Activated CD4-positive, CD25-positive, alpha-beta regulatory T cell treated with anti-CD3 and anti-CD28 coated beads, Interleukin-2, amount 50 U/mL, for 16 hours (primary cell): ENCODE measurements around the gene ZNF281.
"Not testable (repeated sequence)": the region's sequence is repeated elsewhere in the genome, so short reads cannot be mapped to it uniquely, and the experiment has no call there.

Source experiments
- DNase-seq: peaks from one replicate; pipeline ENCODE4 v3.0.0-alpha.2; 2020; ENCODE audit warnings: low read depth, low spot score

Gene ZNF281, protein sequence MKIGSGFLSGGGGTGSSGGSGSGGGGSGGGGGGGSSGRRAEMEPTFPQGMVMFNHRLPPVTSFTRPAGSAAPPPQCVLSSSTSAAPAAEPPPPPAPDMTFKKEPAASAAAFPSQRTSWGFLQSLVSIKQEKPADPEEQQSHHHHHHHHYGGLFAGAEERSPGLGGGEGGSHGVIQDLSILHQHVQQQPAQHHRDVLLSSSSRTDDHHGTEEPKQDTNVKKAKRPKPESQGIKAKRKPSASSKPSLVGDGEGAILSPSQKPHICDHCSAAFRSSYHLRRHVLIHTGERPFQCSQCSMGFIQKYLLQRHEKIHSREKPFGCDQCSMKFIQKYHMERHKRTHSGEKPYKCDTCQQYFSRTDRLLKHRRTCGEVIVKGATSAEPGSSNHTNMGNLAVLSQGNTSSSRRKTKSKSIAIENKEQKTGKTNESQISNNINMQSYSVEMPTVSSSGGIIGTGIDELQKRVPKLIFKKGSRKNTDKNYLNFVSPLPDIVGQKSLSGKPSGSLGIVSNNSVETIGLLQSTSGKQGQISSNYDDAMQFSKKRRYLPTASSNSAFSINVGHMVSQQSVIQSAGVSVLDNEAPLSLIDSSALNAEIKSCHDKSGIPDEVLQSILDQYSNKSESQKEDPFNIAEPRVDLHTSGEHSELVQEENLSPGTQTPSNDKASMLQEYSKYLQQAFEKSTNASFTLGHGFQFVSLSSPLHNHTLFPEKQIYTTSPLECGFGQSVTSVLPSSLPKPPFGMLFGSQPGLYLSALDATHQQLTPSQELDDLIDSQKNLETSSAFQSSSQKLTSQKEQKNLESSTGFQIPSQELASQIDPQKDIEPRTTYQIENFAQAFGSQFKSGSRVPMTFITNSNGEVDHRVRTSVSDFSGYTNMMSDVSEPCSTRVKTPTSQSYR

DNA sequence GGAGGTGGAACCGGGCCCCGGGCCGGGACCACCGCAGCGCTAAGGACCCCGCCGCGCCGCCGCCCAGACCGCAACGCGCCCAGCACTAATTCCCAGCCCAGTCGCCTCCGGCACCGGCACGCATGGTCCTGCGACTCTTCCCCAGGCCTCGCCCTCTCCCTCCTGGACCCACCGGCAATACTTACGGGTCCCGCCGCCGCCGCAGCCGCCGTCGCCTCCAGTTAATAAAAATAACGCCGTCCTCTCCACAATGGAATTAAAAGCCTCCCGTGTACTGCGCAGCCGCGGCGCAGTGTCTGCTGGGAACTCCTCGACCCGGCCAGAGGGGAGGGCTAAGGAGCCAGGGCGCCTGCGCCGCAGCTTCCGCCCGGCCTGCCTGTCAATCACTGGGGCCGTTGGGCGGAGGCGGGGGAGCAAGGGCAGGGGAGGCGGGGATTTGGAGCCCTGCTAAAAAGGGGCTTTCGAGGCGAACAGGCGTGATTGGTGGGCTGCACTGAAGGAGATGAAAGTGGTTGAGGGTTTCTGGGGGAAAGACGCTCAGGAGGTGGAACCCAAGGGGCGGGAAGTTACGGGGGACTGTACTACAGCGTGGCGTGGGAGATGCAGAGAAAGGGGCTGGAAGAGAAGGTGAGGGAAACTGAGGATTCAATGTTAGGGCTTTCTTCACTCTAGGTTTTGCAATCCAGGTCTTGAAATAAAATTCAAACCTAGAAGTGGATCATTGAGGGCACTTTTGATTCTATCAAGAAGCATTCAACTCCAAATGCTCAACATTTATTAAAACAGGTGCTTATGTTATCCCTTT lies at the start of gene ZNF281:
TSS of gene ZNF281 (minus strand) at position 276 of the 805 bp plus-strand sequence. CDS start 331 bp downstream, outside the sequence.
- DNase-seq, result peak; percentile 92

DNA sequence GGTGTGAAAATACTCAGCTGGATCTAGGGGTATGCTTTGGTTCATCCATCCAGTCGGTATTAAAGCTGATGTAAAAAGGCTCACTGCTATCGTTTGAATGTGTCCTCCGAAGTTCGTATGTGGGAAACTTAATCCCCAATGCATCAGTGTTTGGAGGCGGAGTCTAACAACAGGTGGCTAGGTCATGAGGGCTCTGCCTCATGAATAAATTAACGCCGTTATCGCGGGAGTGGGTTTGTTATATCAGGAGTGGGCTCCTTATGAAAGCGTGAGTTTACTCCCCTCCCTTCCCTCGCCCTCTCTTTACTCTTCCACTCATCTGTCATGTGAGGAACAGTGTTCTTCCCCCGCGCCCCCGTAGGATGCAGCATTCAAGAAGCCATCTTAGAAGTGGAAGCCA lies 48.9 kb upstream of the ZNF281 start:
- DNase-seq, result no peak

DNA sequence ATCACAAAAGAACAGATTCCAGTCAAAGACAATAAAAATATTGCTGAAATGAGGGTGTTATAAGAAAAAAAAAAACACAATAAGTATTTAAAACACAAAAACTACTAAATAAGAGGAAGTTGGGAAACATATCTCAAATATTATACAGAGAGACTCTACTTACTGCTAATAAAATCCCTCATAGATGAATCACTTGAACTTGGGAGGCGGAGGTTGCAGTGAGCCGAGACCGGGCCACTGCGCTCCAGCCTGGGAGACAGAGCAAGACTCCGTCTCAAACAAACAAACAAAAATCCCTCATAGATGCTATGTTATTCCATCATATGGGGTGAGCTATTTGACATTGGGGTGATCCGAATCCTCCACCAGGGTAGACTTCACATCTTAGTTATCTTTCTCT lies 48.0 kb upstream of the ZNF281 start:
- no peak for DNase-seq

DNA sequence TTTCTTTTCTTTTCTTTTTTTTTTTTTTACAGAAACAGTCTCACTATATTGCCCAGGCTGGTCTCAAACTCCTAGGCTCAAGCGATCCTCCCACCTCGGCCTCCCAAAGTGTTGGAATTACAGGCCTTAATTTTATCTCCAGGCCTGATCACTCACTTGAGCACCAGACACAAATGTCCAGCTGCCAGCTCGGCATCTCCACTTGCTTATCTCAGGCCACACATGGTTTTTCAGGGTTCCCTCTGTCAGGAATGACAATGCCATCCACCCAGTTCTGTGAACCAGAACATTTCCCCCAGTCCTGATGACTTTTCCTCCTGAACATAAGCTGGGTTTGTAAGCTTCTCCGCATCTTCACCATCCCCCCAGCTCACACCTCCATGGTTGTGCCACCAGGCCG lies 44.6 kb upstream of the ZNF281 start:
- no peak for DNase-seq

DNA sequence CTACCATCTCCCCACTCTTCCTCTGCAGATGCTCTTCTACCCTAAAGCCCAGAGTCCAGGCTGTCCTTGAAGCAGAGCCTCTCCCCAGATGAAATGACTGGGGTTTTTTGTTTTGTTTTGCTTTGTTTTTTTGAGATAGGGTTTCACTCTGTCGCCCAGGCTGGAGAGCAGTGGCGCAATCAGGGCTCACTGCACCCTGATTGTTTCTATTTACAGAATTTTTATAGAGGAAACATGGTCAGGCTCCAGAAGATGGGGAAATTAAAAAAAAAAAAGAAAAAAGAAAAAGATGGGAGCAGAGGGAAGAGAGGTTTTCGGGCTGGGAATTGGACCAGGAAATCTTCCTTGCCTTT lies 43.7 kb upstream of the ZNF281 start:
- DNase-seq, result no peak

DNA sequence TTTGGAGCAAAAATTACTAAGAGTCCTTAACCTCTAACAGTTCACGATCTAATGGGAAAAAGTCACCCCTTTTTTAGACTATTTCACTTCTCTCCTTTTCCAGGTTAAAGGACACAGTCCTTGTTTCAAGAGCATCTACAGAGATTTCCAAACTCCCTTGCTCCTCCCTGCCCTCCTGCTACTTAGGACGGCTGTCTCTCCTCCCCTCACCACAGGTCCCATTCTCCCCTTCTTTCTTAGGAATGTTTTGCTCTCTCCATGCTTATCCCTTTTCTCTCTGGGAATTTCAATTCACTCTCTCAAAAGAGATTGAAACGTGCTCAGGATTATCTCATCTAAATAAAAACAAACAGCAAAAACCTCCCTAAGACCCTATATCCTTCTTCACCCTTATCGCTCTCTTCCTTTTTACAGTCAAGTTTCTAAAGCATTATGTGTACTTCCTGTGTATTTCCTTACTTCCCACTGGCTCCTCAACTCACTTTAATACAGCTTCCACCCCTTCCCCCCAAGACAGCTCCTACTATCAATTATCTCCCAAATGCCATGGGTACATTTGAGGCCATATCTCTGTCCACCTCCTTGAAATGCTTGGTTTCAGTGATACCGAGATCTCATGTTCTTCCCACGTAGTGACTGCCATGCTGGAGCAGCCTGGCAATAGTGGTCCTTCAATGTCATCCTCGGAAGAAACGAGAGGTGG lies 43.2 kb upstream of the ZNF281 start:
- DNase-seq, result no peak

DNA sequence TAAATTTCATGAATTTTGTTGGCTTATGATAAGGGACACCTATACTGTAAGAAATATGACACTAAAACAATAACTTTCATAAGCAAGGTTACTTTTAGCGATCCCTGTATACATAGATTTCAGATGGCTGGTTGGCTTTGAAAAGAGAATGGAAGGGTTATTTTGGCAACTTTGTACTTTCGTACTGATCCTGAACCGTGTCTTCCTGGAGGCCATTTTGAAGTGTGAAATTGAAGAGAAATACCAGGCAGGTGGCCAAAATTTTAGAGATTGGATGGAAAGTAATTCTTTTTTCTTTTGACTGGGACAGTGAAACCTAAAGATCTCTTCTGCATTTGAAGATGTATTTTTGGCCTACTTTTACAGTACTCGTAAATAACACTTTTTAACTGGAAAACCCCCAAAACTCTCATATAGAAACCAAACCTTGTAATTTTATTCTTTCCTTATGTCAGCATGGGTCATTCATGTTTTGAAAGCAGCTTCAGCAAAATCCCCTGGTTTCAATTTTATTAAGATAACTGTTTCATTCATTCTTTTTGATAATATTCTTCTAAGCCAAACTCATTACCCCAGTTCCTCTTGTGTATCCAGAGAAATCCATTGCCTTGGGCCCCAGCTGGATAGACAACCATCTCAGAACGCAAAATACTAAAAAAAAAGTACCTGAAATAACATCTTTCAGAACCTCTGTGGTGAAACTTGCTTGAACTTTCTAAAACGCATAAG lies 38.4 kb upstream of the ZNF281 start:
- DNase-seq, result no peak

DNA sequence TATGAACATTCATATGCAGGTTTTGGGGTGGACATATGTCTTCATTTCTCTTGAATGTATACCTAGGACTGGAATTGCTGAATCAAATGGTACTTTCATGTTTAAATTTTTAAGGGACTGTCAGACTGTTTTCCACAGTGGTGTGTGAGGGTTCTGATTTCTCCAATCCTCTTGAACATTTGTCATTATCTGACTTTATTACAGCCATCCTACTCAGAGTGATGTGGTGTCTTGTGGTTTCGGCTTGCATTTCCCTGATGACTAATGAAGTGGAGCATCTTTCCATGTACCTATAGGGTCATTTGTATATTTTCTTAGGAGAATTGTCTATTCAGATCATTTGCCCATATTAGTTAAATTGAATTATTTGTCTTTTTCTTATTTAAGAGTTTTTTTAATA lies 35.4 kb upstream of the ZNF281 start:
- DNase-seq, result no peak

DNA sequence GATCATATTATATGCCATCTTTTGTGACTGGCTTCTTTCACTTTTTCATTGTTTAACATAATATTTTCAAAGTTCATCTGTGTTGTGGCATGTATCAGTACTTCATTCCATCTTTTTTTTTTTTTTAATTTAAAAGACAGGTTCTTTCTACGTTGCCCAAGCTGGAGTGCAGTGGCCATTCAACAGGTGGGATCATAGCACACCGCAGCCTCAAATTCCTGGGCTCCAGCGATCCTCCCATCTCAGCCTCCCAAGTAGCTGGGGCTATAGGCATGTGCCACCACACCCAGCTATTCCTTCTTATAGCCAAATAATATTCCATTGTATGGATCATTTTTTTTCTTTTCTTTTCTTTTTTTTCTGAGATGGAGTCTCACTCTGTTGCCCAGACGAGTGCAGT lies 34.6 kb upstream of the ZNF281 start:
- DNase-seq, result no peak

DNA sequence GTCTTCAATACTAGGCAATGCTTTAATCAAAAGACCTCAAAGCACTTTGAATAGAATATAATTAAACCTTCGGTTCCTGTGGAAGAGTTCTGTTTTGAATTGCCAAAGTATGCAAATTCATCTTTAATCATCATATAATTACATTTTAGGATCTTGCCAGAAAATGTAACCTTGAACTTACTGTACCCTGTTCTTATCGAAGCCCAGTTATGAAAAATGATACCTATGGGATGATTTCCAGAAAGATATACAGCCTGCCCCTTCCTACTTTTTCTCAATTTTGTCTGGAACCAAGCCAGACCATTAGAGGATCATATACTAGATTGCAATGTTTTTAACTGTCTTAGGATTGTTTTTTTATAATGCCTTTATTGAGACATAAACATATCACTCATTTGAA lies 34.0 kb upstream of the ZNF281 start:
- no peak for DNase-seq

DNA sequence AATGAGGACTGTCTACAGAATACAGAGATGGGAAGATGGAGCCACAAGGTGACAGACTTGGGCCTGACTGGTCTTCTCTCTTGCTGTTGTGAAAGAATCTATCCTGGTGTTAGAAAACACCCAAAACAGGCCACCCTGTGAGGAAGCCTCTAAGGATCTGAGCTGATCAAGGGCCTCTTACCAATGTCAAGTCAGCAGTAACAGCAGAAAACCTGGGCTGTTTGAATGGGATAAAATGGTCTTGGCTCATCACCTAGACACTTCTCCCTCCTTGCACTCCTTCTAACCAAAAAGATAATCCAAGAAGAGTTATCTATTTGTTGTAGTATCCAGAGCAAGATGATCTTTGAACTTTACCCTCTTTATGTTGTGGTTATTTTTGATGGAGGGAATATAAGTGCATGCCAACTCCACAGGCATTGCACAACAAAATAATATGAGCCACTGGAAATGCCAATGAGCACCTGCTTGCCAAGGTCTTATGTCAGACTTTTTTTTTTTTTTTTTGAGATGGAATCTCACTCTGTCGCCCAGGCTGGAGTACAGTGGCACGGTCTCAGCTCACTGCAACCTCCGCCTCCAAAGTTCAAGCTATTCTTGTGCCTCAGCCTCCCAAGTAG lies 32.8 kb upstream of the ZNF281 start:
- DNase-seq, result no peak

DNA sequence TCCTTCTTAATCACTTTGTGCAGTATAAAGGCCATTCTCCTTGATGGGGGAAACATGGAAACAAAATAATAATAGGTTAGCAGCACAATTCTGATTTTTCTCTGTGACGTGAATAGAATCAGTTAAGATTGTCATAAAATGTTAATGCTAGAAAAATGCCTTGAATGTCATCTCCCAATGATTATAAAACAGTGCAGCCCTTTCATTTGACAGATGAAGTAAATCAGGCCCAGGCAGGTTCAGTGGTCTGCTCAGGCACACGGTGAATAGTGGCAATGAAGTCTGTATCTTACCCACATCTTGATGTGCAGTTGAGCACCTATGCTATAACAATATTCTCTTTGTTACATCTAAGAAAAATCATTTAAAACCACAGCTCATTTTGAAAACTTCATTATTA lies 32.2 kb upstream of the ZNF281 start:
- DNase-seq, result no peak

DNA sequence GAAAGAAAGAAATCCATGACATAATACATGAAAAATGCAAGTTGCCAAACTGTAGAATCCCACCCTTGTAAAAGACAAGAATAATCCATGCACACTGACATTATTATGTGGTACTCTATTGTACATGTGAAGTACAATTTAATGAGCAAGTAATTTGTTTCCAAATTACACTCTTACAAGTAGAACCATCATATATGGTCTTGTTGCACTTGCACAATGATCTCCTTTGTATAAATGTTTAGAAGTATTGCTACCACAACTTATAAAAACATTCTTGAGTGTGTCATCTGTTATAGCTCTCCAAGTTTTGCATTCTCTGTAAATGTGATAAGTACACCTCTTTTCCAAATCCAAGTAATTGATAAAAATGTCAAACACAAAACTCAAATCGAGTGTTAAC lies 29.1 kb upstream of the ZNF281 start:
- no peak for DNase-seq

DNA sequence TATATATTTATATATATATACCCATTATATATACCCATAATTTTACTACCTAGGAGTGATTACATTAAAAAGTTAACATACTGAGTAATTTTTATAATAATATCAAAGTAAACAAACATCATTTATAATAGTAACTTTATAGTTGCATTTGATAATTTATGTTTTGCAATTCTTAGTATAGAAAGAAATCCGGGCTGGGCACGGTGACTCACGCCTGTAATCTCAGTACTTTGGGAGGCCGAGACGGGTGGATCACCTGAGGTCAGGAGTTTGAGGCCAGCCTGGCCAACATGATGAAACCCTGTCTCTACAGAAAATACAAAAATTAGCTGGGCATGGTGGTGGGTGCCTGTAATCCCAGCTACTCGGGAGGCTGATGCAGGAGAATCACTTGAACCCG lies 28.6 kb upstream of the ZNF281 start:
- not testable (repeated sequence) for DNase-seq

DNA sequence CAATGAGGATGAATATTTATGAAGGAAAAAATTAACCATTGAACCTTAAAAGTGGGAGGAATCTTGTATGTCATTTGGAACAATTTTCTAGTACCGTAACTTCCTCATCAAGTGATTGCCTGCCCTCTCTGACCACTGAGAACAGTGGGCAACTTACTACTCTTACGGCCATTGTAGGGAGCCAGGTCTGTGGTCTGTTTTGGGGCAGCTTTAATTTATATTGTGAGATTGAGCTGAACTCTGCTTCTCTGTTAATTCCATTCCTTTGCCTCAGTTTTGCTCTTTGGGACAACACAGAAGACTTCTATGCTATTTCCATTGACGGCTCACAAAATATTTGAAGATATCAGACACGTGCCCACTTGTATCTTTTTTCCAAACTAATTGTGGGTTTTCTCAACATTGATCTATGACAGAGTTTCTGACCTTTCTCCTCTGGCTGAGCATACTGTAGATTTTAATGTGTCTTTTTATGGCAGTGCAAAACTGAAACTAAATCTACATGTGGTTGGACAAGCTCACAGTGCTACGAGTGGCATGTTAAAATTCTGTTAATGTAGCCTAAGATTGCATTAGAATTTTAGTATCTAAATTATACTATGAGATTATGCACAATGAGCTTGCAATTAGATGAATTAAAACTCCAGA lies 27.8 kb upstream of the ZNF281 start:
- DNase-seq, result no peak

DNA sequence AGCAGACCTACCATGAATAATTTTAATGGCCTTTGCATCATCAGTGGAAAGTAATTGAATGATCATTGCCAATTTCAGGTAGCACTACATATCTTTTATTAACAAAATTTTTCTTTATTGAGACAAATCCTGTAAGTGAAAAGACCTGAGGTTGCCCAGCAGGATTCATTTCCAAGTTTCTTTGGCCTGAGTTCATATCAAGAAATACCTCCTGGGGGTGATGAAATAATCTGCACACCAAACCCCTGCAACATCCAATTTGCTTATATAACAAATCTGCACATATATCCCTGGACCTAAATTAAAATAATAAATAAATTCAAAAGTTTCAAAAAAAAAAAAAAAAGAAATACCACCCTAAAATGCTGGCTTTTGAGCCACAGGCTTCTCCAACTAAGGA lies 27.3 kb upstream of the ZNF281 start:
- no peak for DNase-seq

DNA sequence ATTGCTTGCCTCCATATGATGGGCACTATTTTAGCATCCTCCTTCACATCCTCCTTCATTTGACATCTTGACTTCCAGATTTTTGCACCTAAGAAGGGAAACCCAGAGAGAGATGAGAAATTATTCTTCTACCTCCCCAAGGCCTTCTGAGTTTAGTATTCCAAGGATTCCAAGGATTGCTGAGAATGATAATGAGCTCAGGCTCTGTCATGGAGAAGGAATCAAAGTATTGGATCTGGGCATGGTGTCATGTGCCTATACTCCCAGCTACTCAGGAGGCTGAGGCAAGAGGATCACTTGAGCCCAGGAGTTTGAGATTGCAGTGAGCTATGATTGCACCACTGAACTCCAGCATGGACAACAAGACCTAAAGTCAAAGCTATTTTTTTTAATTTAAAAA lies 26.6 kb upstream of the ZNF281 start:
- DNase-seq, result no peak

DNA sequence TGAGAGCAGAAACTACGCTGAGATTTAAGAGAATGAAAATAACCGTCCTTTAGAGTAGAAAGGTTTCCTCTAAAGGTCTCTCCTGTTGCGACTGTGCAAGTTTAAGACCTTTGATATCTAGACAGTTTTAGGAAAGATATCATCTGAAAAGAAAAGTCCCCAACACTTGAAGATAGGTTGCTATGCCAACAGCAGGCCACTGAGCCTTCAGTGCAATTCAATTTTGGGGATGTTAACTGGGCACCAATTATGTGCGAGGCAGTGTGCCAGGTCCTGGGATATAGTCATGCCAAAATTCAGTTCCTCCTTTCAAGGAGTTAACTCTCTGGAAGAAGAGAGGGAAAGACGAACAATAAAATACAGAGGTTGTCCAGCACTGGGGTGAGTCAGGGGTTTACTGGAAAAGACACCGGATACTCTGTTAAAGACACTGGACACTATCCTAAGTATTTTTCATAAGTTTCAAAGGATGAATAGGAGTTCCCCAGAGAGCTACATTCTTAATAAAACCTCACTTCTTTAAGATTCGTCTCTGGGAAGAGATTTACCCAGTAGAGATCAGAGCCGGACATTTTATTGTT lies 25.5 kb upstream of the ZNF281 start:
- no peak for DNase-seq

DNA sequence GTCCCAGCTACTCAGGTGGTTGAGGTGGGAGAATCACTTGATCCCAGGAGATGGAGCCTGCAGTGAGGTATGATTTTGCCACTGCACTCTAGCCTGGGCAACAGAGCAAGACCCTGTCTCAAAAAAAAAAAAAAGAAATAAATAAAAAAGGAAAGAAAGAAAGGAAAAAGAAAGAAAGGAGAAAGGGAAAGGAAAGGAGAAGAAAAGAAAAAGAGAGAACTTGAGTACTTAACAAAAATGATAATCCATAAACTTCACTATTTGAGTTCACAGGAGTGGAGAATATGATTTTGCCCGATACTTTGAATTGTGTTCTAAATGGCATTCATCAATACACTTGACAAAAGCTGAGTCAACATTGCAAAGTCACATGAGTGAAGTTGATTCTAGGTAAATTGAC lies 23.8 kb upstream of the ZNF281 start:
- no peak for DNase-seq
